Measurements from ENCODE around the gene BHLHE23.
"Not testable (repeated sequence)": the region's sequence is repeated elsewhere in the genome, so short reads cannot be mapped to it uniquely, and the experiment has no call there.

The BHLHE23 gene

DNA sequence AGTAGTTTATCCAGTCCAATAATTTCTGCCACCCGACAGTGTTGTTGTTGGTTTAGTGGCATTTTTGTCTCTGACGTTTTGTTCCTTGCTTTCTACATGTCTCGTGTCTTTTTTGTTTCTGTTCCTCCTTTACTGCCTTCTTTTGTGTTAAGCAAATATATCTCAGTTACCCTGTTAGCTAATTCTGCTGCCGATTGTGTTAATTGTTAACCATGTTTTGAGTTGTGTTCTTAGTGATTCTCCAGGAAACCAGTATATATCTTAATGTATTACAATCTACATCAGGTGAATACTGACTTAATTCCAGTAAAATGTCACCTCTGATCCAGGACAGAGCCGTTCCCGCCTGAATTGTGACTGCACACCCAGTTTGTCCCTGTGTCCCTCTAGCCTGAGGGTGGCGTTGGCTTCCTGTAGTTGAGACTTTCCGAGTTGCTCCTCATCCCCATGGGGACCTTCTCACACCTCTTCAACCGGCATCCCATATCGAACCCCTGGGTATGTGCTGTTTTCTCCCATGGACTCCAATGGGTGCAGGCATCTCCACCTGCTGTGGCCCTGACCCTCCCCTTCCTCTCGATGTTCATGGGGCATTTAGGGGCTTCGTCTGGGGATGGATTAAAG is 35.8 kb upstream of the BHLHE23 start:
- DNase-seq = peak; percentile 68

- no peak for DNase-seq
Measured at GRCh38 chr20:63041776-63042175, 35.0 kb upstream of the BHLHE23 start.

DNA sequence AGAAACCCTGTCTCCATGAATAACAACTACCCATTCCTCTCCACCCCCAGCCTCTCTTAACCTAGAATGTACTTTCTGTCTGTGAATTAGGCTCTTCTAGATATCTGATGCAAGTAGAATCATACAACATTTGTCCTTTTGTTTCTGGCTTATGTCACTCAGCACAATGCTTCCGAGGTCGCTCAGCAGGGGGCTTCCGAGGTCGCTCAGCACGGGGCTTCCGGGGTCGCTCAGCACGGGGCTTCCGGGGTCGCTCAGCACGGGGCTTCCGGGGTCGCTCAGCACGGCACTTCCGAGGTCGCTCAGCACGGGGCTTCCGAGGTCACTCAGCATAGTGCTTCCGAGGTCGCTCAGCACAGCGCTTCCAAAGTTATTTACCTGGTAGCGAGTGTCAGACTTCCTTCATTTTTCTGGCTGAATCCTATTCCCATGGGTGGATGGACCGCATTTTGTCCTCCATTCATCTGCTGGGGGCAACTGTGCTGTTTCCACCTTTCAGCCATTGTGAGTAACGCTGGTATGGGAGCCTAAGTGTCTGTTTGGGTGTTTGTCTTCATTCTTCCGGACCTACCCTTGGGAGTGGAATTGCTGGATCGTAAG is 31.0 kb upstream of the BHLHE23 start:
- no peak for DNase-seq

GRCh38 chr20:63036291-63036690 is 29.5 kb upstream of the BHLHE23 start:
- DNase-seq = no peak

DNA sequence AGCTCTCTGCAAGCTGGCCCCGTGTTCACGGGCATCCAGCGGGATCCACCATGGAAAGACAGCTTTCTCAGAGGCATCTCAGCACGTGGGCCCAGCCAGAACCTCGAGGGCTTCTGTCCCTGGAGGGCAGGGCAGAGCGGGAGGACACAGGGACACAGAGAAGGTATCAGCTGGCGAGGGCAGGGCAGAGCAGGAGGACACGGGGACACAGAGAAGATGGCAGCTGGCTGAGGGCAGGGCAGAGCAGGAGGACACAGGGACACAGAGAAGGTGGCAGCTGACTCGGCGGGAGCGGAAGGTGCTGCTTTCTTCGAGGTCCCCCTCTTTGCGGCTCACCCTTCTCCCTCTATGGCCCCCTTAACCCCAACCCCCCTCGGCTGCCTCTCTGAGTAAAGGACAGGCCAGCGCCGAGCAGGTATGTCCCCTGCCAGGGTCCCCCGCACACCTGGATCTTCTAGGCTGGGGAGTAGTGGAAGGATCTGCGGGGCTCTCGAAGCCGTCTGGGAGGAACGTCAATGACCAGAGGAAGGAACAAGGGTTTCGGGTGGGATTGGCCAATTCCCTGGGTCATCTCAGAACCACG is 28.9 kb upstream of the BHLHE23 start:
- DNase-seq = no peak

- DNase-seq = not testable (repeated sequence)
Measured at GRCh38 chr20:63034710-63035602, 28.2 kb upstream of the BHLHE23 start.

GRCh38 chr20:63033794-63034709 is 27.3 kb upstream of the BHLHE23 start:
- DNase-seq = no peak

DNA sequence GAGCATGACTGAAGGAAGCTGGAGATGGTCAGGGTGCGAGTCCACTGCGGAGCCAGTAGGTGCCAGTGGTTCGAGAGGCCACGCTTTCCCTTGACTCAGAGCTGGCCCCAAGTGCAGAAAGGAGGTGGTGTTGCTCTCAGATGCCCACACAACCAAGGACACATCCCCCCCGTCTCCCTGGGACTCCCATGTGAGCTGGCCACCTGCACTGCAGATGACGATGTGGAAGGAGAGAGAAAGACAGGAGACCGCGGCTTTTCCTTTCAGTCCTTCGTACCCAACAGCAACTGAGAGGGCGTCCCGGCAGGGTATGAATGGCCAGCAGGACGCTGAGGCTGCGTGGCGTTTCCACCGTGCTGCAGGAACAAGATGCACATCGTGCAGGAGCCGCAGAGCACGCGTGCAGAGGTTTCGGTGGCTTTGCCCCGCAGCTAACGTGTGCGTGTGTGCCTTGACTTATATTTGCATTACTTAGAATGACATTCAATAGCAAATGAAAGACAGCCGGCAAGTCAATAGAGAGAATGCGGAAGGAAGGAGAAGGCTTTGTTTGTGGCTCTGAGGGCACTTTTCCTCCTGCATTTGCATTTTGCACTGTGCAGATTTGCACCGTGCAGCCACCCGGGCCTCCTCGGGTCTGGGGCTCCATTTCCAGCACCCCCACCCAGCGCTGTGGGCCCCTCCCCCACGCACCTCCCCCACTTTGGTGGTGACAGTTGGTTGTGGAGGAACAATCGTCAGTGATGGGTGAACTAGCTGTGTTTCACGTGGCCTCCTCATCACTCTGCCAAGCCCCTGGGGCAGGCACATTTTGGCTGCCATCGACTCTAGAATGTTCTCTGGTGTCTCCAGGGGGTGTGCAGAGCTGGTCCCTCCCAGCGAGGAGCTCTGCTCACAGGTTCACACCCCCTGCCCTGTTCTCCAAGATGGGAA is 26.4 kb upstream of the BHLHE23 start:
- DNase-seq = peak; percentile 43

GRCh38 chr20:63032026-63032800 is 25.4 kb upstream of the BHLHE23 start:
- DNase-seq = no peak

GRCh38 chr20:63031251-63032014 is 24.7 kb upstream of the BHLHE23 start:
- no peak for DNase-seq

GRCh38 chr20:63029358-63030121 is 22.8 kb upstream of the BHLHE23 start:
- no peak for DNase-seq

DNA sequence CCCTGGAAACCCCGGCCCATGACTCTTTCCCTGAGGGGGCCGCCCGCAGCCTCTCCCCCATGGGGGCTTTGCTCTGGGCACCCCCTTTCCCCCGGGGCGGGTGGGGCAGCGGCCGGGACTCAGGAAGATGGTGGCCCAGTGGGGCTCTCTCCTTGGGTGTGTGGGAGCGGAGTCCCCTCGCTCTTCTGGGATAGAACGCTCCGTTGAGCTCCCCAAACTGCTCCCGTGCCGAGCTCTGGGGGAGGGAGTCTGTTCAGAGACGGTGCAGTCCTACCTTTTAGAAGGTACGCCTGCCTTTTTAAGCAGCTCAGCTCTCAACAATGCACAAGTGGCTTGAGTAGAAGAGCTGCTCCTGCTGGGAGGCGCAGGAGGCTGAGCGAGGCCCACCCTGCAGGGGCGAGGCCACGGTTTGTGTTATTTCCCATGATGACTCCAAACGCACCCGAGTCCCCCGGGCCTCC is 21.7 kb upstream of the BHLHE23 start:
- no peak for DNase-seq

GRCh38 chr20:63027922-63028389 is 21.2 kb upstream of the BHLHE23 start:
- DNase-seq = no peak

DNA sequence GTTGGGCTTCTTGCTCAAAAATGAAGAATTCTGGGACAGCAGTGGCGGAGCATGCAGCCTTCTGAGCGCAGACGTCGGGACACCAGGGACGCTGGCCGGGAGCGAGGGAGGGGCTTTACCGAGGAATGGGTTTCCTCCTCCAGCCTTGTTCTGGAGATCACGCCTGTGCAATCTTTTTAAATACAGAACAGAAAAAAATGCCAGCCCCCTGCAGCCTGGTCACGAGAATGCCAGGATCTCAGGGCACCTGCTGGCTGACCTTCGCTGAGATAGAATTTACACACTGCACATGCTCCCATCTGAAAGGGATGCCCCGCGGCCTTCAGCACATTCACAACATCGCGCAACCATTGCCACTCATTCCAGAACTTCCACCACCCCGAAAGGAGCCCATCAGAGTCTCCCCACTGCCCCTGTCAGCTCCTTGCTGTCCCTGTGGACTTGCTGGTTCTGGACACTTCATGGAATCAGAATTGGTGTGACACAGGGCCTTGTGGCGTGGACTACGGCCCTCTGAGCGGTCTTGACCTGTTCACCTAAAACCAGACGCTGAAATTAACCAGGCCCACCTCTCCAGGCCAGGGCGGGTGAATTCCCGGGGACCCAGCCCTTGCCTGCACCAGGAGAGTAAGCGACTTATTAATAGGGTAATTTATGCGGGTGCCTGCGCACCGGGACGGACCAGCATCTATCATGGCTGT is 20.6 kb upstream of the BHLHE23 start:
- no peak for DNase-seq

- no peak for DNase-seq
Measured at GRCh38 chr20:63026582-63027165, 19.9 kb upstream of the BHLHE23 start.

GRCh38 chr20:63025534-63026331 is 19.0 kb upstream of the BHLHE23 start:
- DNase-seq = peak; percentile 24

Data from MV-4-11 (cell line).